Keratinocyte (primary cell): ENCODE measurements around the gene MADCAM1.

Source experiments
- EZH2 ChIP-seq: IDR thresholded peaks from one replicate; pipeline ENCODE4 v1.6.1; 2012; ENCODE audit warnings: inconsistent platforms, mild to moderate bottlenecking, low read length, moderate library complexity
- TF ChIP-seq, protein P1 (sequence below), 3 experiments: IDR thresholded peaks in 1 of 3; conservative IDR thresholded peaks in 1 of 3; optimal IDR thresholded peaks in 1 of 3; 2 replicates in 2 of 3; 3 replicates in 1 of 3; pipeline versions ENCODE3 to v1.5.1; 2011; ENCODE audit warnings: low read length in 3 of 3, mild to moderate bottlenecking in 3 of 3, moderate library complexity in 2 of 3, control low read depth in 1 of 3, inconsistent platforms in 1 of 3; ENCODE audit not compliant: insufficient read depth in 2 of 3; ENCODE audit errors: extremely low read depth in 1 of 3

DNA sequence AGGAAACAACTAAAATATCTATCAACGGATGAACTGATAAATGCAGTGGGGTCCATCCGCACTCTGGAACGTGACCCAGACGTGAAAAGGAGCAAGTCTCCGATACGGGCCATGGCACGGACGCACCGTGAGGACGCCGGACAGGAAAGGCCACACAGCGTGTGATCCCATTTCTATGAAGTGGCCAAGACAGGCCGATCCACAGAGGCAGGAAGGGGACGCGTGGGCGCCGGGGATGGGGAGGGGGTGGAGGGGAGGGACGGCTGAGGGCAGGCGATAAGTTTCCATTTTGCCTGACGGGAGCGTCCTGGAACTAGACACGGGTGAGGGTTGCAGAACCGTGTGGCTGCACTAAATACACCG is 49.2 kb upstream of the MADCAM1 start:
- TF ChIP-seq, protein P1, sequence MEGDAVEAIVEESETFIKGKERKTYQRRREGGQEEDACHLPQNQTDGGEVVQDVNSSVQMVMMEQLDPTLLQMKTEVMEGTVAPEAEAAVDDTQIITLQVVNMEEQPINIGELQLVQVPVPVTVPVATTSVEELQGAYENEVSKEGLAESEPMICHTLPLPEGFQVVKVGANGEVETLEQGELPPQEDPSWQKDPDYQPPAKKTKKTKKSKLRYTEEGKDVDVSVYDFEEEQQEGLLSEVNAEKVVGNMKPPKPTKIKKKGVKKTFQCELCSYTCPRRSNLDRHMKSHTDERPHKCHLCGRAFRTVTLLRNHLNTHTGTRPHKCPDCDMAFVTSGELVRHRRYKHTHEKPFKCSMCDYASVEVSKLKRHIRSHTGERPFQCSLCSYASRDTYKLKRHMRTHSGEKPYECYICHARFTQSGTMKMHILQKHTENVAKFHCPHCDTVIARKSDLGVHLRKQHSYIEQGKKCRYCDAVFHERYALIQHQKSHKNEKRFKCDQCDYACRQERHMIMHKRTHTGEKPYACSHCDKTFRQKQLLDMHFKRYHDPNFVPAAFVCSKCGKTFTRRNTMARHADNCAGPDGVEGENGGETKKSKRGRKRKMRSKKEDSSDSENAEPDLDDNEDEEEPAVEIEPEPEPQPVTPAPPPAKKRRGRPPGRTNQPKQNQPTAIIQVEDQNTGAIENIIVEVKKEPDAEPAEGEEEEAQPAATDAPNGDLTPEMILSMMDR (optimal IDR thresholded peaks at IDR 0.05 in 1 of 3, IDR thresholded peaks at IDR 0.05 in 1 of 3, conservative IDR thresholded peaks at IDR 0.05 in 1 of 3; ENCODE audit: extremely low read depth in 1 of 3, insufficient read depth in 2 of 3, low read length in 3 of 3): no peak
- no peak for TF ChIP-seq EZH2
